ENCODE results near the gene F11. TPM values are rescaled to one million over a fixed set of nuclear protein-coding genes. Genes with fewer than 3 reads are reported as not detected.

The F11 gene
- not detected for total RNA-seq (ENCODE audit: unreplicated experiment)
- long read RNA-seq: 0 reads

DNA sequence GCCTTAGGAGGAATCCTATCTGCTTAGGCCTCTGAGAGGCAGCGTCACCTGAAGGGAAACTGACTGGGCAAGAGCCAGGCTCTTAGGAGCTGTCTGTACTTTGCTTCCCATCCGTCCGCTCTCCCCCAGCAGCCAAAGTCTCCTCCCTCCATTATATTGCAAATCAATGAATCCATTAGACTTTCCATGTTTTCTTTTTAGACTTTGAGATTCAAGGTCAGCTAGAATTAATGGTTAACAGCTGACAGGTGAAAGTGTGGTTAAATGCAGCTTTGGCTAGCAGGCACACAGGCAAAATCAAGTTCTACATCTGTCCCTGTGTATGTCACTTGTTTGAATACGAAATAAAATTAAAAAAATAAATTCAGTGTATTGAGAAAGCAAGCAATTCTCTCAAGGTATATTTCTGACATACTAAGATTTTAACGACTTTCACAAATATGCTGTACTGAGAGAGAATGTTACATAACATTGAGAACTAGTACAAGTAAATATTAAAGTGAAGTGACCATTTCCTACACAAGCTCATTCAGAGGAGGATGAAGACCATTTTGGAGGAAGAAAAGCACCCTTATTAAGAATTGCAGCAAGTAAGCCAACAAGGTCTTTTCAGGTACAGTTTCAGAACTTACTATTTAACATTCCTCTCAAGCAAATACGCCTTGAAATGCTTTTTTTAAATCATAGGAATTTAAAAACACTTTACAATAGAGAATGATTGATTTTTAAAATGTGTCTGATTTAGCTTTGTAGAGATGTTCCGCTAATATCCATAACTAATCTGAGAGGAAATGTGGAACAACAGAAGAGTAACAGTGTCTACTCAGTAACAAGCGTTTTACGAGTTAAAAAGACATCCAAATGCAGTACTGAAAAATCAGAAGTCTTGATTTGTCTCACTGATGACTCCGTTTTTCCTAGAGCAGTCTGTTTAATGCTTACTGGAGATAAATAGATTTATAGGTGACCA, at the start of gene F11:
Gene F11, plus strand, starts transcription at position 507 of the 970 bp plus-strand sequence. CDS start 948 bp downstream, outside the sequence.
- Mint-ChIP-seq H3K36me3 (ENCODE audit: unreplicated experiment) (no peaks in the 10 kb centered on the region), H3K27me3 (ENCODE audit: unreplicated experiment) (peaks cover 2% of the 10 kb centered on the region), H3K4me1 (ENCODE audit: low read depth, unreplicated experiment) (peaks cover 4% of the 10 kb centered on the region), H3K9me3 (ENCODE audit: unreplicated experiment) (no peaks in the 10 kb centered on the region), H3K4me3 (ENCODE audit: unreplicated experiment) (peak within 1 kb of the TSS; percentile 85), H3K27ac (ENCODE audit: unreplicated experiment) (peak within 1 kb of the TSS; percentile 82)
- DNase-seq: no peak
- TF ChIP-seq, protein P1, sequence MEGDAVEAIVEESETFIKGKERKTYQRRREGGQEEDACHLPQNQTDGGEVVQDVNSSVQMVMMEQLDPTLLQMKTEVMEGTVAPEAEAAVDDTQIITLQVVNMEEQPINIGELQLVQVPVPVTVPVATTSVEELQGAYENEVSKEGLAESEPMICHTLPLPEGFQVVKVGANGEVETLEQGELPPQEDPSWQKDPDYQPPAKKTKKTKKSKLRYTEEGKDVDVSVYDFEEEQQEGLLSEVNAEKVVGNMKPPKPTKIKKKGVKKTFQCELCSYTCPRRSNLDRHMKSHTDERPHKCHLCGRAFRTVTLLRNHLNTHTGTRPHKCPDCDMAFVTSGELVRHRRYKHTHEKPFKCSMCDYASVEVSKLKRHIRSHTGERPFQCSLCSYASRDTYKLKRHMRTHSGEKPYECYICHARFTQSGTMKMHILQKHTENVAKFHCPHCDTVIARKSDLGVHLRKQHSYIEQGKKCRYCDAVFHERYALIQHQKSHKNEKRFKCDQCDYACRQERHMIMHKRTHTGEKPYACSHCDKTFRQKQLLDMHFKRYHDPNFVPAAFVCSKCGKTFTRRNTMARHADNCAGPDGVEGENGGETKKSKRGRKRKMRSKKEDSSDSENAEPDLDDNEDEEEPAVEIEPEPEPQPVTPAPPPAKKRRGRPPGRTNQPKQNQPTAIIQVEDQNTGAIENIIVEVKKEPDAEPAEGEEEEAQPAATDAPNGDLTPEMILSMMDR (IDR thresholded peaks at IDR 0.05; ENCODE audit: partially characterized antibody, unreplicated experiment): no peak

DNA sequence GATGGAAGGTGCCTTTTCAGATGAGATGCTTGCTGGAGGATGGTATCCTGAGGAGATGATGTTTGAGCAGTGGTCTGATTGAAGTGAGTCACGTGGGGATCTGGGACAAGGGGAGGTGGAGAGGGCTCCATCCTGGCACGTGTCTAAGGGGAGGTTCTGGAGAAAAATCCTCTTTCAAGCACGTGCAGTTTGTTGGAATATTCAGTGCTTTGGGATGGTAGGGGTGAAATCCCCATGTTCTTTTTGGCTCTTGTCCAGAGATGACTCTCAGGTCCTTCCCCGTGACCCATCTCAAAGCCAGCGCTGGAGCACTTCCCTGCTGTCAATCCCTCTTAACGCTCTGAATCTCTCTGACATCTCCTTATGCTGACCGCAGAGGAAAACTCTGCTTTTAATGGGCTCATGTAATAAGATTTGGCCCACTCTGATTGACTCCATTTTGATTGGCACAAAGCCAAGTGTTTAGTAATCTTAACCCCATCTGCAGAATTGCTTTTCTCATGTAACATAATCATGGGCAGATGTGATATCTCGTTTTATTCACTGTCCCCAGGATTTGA, 49.4 kb upstream of the F11 start:
- no peak overlapping the region for H3K27ac Mint-ChIP-seq (ENCODE audit: unreplicated experiment)
- no peak for DNase-seq
- no peaks in the 10 kb centered on the region for H3K4me1 Mint-ChIP-seq (ENCODE audit: low read depth, unreplicated experiment)
- no peak overlapping the region for H3K4me3 Mint-ChIP-seq (ENCODE audit: unreplicated experiment)
- TF ChIP-seq, protein P1 (IDR thresholded peaks at IDR 0.05; ENCODE audit: partially characterized antibody, unreplicated experiment): no peak
- peaks cover 1% of the 10 kb centered on the region for H3K9me3 Mint-ChIP-seq (ENCODE audit: unreplicated experiment)
- peaks cover 2% of the 10 kb centered on the region for H3K27me3 Mint-ChIP-seq (ENCODE audit: unreplicated experiment)
- no peaks in the 10 kb centered on the region for H3K36me3 Mint-ChIP-seq (ENCODE audit: unreplicated experiment)

DNA sequence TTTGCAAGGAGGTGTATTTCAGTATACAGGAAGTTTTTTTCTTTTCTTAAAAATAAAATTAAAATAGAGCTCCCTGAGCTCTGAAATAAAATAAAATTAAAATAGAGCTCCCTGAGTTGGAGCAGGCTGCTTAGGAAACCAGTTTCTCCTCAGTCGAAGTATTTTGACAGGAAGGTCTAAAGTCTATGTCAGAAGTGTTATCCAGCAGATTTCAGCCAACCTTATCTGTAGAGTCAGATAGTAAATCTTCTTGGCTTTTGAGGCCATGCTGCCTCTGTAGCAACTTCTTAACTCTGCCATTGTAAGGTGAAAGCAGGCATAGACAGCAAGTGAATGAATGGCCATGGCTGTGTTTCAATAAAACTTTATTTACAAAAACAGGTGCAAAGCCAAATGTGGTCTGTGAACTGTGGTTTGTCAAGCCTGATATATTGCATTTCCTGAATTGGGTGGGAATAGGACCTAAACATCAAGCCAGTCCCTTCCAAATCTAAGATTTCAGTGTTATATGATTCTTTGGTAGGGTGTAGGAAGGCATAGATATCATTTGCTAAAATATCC, 48.2 kb upstream of the F11 start:
- Mint-ChIP-seq H3K27me3 (ENCODE audit: unreplicated experiment) (peaks cover 2% of the 10 kb centered on the region), H3K9me3 (ENCODE audit: unreplicated experiment) (peaks cover 1% of the 10 kb centered on the region), H3K36me3 (ENCODE audit: unreplicated experiment) (peaks cover under 1% of the 10 kb centered on the region), H3K4me1 (ENCODE audit: low read depth, unreplicated experiment) (no peaks in the 10 kb centered on the region), H3K27ac (ENCODE audit: unreplicated experiment) (no peak overlapping the region), H3K4me3 (ENCODE audit: unreplicated experiment) (no peak overlapping the region)
- no peak for DNase-seq
- TF ChIP-seq, protein P1 (IDR thresholded peaks at IDR 0.05; ENCODE audit: partially characterized antibody, unreplicated experiment): no peak

DNA sequence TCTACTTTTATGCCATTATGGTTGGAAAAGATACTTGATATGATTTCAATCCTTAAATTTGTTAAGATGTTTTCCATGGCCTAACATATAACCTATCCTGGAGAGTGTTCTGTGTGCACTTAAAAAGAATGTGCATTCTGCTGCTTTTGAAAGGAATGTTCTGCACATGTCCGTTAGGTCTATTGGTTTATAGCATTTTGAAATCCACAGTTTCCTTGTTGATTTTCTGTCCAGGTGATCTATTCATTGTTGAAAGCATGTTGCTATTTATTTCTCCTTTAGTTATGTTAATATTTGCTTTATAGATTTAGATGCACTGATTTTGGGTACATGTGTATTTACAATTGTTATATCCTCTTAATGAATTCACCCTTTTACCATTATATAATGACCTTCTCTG, 44.4 kb upstream of the F11 start:
- DNase-seq: no peak
- H3K27me3 Mint-ChIP-seq (ENCODE audit: unreplicated experiment): peaks cover 2% of the 10 kb centered on the region
- no peaks in the 10 kb centered on the region for H3K4me1 Mint-ChIP-seq (ENCODE audit: low read depth, unreplicated experiment)
- H3K4me3 Mint-ChIP-seq (ENCODE audit: unreplicated experiment): no peak overlapping the region
- TF ChIP-seq, protein P1 (IDR thresholded peaks at IDR 0.05; ENCODE audit: partially characterized antibody, unreplicated experiment): no peak
- peaks cover 27% of the 10 kb centered on the region for H3K36me3 Mint-ChIP-seq (ENCODE audit: unreplicated experiment)
- H3K9me3 Mint-ChIP-seq (ENCODE audit: unreplicated experiment): peaks cover 3% of the 10 kb centered on the region
- H3K27ac Mint-ChIP-seq (ENCODE audit: unreplicated experiment): no peak overlapping the region

All from glutamatergic neuron (in vitro differentiated cells).